Prostate gland (tissue), 2 donors: ENCODE data around the gene ADD3. TPM values are rescaled to one million over a fixed set of nuclear protein-coding genes. Genes with fewer than 3 reads are reported as not detected.

ENCODE experiments used
- DNase-seq: peaks from one replicate; pipeline ENCODE4 v3.0.0-alpha.2; 2019; ENCODE audit warnings: low spot score
- H3K27ac ChIP-seq, 2 donors: fragments of 200-600 bp; sonication (generic); 2 replicates each; pipeline ENCODE4 v1.5.1; 2017 to 2019
- H3K27me3 ChIP-seq: fragments of 200-600 bp; sonication (generic); replicated peaks from 2 replicates; pipeline ENCODE4 v1.5.1; 2019; ENCODE audit not compliant: insufficient read depth
- H3K36me3 ChIP-seq, 2 donors: fragments of 200-600 bp; sonication (generic); 1 replicate in 1 of 2; 2 replicates in 1 of 2; pipeline versions ENCODE4 v1.5.1 to v1.8.1; 2017 to 2019
- H3K4me1 ChIP-seq: fragments of 200-600 bp; sonication (generic); replicated peaks from 2 replicates; pipeline ENCODE4 v1.5.1; 2019
- H3K4me3 ChIP-seq, 2 donors: fragments of 200-600 bp; sonication (generic); 2 replicates each; pipeline ENCODE4 v1.5.1; 2017 to 2019
- H3K9me3 ChIP-seq: fragments of 200-600 bp; sonication (generic); 2 replicates; pipeline ENCODE4 v1.5.1; 2017
- CTCF ChIP-seq, 4 experiments: fragments of 200-600 bp in 2 of 4; fragments of 450-650 bp in 2 of 4; sonication (generic) in 2 of 4; IDR thresholded peaks; 1 replicate in 3 of 4; 2 replicates in 1 of 4; pipeline ENCODE4 v1.5.1; 2016 to 2019; ENCODE audit warnings: antibody characterized with exemption in 4 of 4, mild to moderate bottlenecking in 2 of 4, moderate library complexity in 2 of 4
- POLR2A ChIP-seq: fragments of 450-650 bp; IDR thresholded peaks from one replicate; pipeline ENCODE4 v1.6.1; 2016; ENCODE audit warnings: antibody characterized with exemption, mild to moderate bottlenecking
- POLR2AphosphoS5 ChIP-seq: sonication (generic); formaldehyde crosslinking; IDR thresholded peaks from one replicate; pipeline ENCODE4 v1.6.1; 2017; ENCODE audit warnings: antibody characterized with exemption
- WGBS: methylation state at CpG from one replicate; pipeline ENCODE4 v1.1.5; 2018; 5-methylcytosine and 5-hydroxymethylcytosine counted together
- intact Hi-C: fragments of 100-400 bp; cut with DNase I; formaldehyde crosslinking; loops from one replicate; pipeline ENCODE4 v1.14.2; 2022
- total RNA-seq, 2 donors: library from RNA; depleted of rRNA; stranded (reverse); fragments of >200 nt; gene quantifications; one replicate each; pipeline ENCODE4 v1.1.0, GENCODE V29; 2016

The ADD3 gene
- total RNA-seq, 2 donors from 2014 or later: 76.4 to 127 TPM

- intact Hi-C loops: no loop called here
- Histone ChIP-seq H3K4me1 (no peaks in the 10 kb centered on the region), H3K27me3 (no peaks in the 10 kb centered on the region), H3K4me3 (no peak overlapping the region), H3K27ac (no peak overlapping the region), H3K36me3 (no peaks in the 10 kb centered on the region), H3K9me3 (no peaks in the 10 kb centered on the region)
- WGBS: 70% methylated on average over 11 of the region's 11 CpGs
- TF ChIP-seq POLR2AphosphoS5: no peak
- no peak for TF ChIP-seq POLR2A
- no peak for TF ChIP-seq CTCF (IDR thresholded peaks at IDR 0.05)
- DNase-seq: no peak
Measured at GRCh38 chr10:110158051-110159005, 150.5 kb downstream of the ADD3 start.

DNA sequence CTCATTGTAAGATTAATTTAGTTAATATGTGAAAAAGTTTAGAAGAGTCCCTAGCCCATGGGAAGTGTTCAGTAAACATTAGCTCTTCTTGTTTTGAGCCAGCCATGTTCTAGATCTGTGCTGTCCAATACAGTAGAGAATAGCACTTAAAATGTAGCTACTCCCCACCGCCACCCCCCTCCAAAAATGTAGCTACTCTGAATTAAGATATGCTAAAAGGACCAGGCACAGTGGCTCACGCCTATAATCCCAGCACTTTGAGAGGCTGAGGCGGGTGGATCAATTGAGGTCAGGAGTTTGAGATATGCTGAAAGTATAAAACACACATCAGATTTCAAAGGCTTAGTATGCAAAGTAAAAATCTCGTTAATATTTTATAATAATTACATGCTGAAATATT is 152.3 kb downstream of the ADD3 start:
- Histone ChIP-seq H3K27me3 (no peaks in the 10 kb centered on the region), H3K36me3 (no peaks in the 10 kb centered on the region), H3K27ac (no peak overlapping the region), H3K9me3 (no peaks in the 10 kb centered on the region), H3K4me3 (no peak overlapping the region), H3K4me1 (no peaks in the 10 kb centered on the region)
- WGBS: 97% methylated on average over 4 of the region's 4 CpGs
- DNase-seq: no peak
- intact Hi-C loops: no loop called here
- TF ChIP-seq POLR2AphosphoS5: no peak
- no peak for TF ChIP-seq CTCF (IDR thresholded peaks at IDR 0.05)
- no peak for TF ChIP-seq POLR2A

DNA sequence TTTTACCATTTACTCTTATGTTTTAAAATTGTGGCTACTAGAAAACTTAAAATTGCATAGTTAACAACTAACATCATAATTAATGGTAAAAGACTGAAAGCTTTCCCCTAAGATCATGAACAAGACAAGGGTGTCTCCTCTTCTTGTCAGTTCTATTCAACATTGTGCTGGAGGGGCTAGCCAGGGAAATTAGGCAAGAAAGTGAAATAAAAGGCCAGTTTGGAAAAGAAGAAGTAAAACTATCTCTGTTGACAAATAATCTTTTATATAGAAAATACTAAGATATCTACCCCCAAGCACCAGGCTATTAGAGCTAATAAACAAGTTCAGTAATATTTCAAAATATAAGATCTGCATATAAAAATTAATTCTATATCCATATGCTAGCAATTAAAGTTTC is 152.7 kb downstream of the ADD3 start:
- H3K4me1 ChIP-seq: no peaks in the 10 kb centered on the region
- intact Hi-C loops: no loop called here
- no peak overlapping the region for H3K27ac ChIP-seq
- TF ChIP-seq POLR2A (no peak), POLR2AphosphoS5 (no peak), CTCF (IDR thresholded peaks at IDR 0.05) (no peak)
- no peak overlapping the region for H3K4me3 ChIP-seq
- DNase-seq: no peak
- no peaks in the 10 kb centered on the region for H3K36me3 ChIP-seq
- H3K27me3 ChIP-seq: no peaks in the 10 kb centered on the region
- H3K9me3 ChIP-seq: no peaks in the 10 kb centered on the region

- Histone ChIP-seq H3K9me3 (no peaks in the 10 kb centered on the region), H3K27me3 (peaks cover 2% of the 10 kb centered on the region), H3K4me1 (no peaks in the 10 kb centered on the region), H3K36me3 (no peaks in the 10 kb centered on the region), H3K27ac (no peak overlapping the region), H3K4me3 (no peak overlapping the region)
- 72% methylated on average over 6 of the region's 6 CpGs for WGBS
- intact Hi-C loops: no loop called here
- DNase-seq: no peak
- TF ChIP-seq CTCF (IDR thresholded peaks at IDR 0.05): no peak
- no peak for TF ChIP-seq POLR2A
- TF ChIP-seq POLR2AphosphoS5: no peak
Measured at GRCh38 chr10:110162741-110163145, 155.0 kb downstream of the ADD3 start.
